Left cardiac atrium (tissue), 2 donors: ENCODE measurements around the gene SAMD4A. TPM values are rescaled to one million over a fixed set of nuclear protein-coding genes. Genes with fewer than 3 reads are reported as not detected.

Experiments
- total RNA-seq, 2 donors: library from RNA; stranded (reverse); fragmentation: NEBNext Ultra II Directional; extraction: Animal tissue kit (Norgen Biotek cat#: 25700); gene quantifications; one replicate each; pipeline ENCODE4 v1.2.1, GENCODE V29; 2021
- donor health status: DM: no; HTN: yes; CAD: no; lungs with severe emphysema.
- donor health status: DM: yes; HTN: yes; CAD: no.

The SAMD4A gene
- total RNA-seq, 2 donors from 2014 or later: 103 to 118 TPM

Other genes with a start within 250 kb of the SAMD4A start
- gene CDKN3, start 170.1 kb upstream of the SAMD4A start, total RNA-seq: 1 to 10 TPM; 6.9 to 7.9 TPM
- gene CNIH1, start 125.8 kb upstream of the SAMD4A start, total RNA-seq: 10 to 100 TPM; 89.5 to 93.4 TPM
- gene GMFB, start 78.1 kb upstream of the SAMD4A start, total RNA-seq: 10 to 100 TPM; 31.3 to 32.7 TPM
- 10 to 100 TPM; 20.1 to 29.8 TPM for gene CGRRF1, start 57.2 kb upstream of the SAMD4A start, total RNA-seq